ENCODE data around the gene BSDC1.
"Not testable (repeated sequence)": the region's sequence is repeated elsewhere in the genome, so short reads cannot be mapped to it uniquely, and the experiment has no call there.

The BSDC1 gene

GRCh38 chr1:32411261-32411660 is 17.0 kb upstream of the BSDC1 start:
- Histone ChIP-seq H3K4me1 (ENCODE audit: control insufficient read depth, insufficient read depth, low read length) (no peaks in the 10 kb centered on the region), H3K9ac (ENCODE audit: low read depth, low read length) (no peak overlapping the region), H3K4me3 (ENCODE audit: low read depth, low read length) (no peak overlapping the region), H3K36me3 (ENCODE audit: control insufficient read depth, insufficient read depth, low read length) (no peaks in the 10 kb centered on the region), H3K9me3 (ENCODE audit: control insufficient read depth, insufficient read depth, low read length) (peaks cover 21% of the 10 kb centered on the region), H3K27ac (ENCODE audit: low read depth, low read length) (no peak overlapping the region), H3K27me3 (ENCODE audit: control insufficient read depth, insufficient read depth, low read length) (no peaks in the 10 kb centered on the region)

GRCh38 chr1:32406629-32407111 is 12.4 kb upstream of the BSDC1 start:
- Histone ChIP-seq H3K9ac (ENCODE audit: low read depth, low read length) (no peak overlapping the region), H3K27ac (ENCODE audit: low read depth, low read length) (no peak overlapping the region), H3K4me1 (ENCODE audit: control insufficient read depth, insufficient read depth, low read length) (no peaks in the 10 kb centered on the region), H3K27me3 (ENCODE audit: control insufficient read depth, insufficient read depth, low read length) (no peaks in the 10 kb centered on the region), H3K9me3 (ENCODE audit: control insufficient read depth, insufficient read depth, low read length) (no peaks in the 10 kb centered on the region; the same call in 1 of the 2 replicates), H3K4me3 (ENCODE audit: low read depth, low read length) (no peak overlapping the region), H3K36me3 (ENCODE audit: control insufficient read depth, insufficient read depth, low read length) (no peaks in the 10 kb centered on the region)

GRCh38 chr1:32405672-32406467 is 11.6 kb upstream of the BSDC1 start:
- Histone ChIP-seq H3K27ac (ENCODE audit: low read depth, low read length) (no peak overlapping the region), H3K36me3 (ENCODE audit: control insufficient read depth, insufficient read depth, low read length) (no peaks in the 10 kb centered on the region), H3K27me3 (ENCODE audit: control insufficient read depth, insufficient read depth, low read length) (no peaks in the 10 kb centered on the region), H3K4me1 (ENCODE audit: control insufficient read depth, insufficient read depth, low read length) (peaks cover 2% of the 10 kb centered on the region; the same call in 1 of the 2 replicates), H3K9ac (ENCODE audit: low read depth, low read length) (no peak overlapping the region), H3K4me3 (ENCODE audit: low read depth, low read length) (no peak overlapping the region), H3K9me3 (ENCODE audit: control insufficient read depth, insufficient read depth, low read length) (no peaks in the 10 kb centered on the region; the same call in 1 of the 2 replicates)

- Histone ChIP-seq H3K36me3 (ENCODE audit: control insufficient read depth, insufficient read depth, low read length) (no peaks in the 10 kb centered on the region), H3K9me3 (ENCODE audit: control insufficient read depth, insufficient read depth, low read length) (no peaks in the 10 kb centered on the region; the same call in 1 of the 2 replicates), H3K27me3 (ENCODE audit: control insufficient read depth, insufficient read depth, low read length) (no peaks in the 10 kb centered on the region), H3K4me3 (ENCODE audit: low read depth, low read length) (no peak overlapping the region), H3K27ac (ENCODE audit: low read depth, low read length) (no peak overlapping the region), H3K4me1 (ENCODE audit: control insufficient read depth, insufficient read depth, low read length) (peaks cover 2% of the 10 kb centered on the region; the same call in 1 of the 2 replicates), H3K9ac (ENCODE audit: low read depth, low read length) (no peak overlapping the region)
These were observed 10.7 kb upstream of the BSDC1 start for GRCh38 chr1:32404946-32405345.

GRCh38 chr1:32400876-32401631 is 6.8 kb upstream of the BSDC1 start:
- no peak overlapping the region for H3K4me3 ChIP-seq (ENCODE audit: low read depth, low read length)
- no peaks in the 10 kb centered on the region for H3K36me3 ChIP-seq (ENCODE audit: control insufficient read depth, insufficient read depth, low read length)
- no peak overlapping the region for H3K27ac ChIP-seq (ENCODE audit: low read depth, low read length)
- no peaks in the 10 kb centered on the region for H3K27me3 ChIP-seq (ENCODE audit: control insufficient read depth, insufficient read depth, low read length)
- no peaks in the 10 kb centered on the region for H3K9me3 ChIP-seq (ENCODE audit: control insufficient read depth, insufficient read depth, low read length)
- H3K9ac ChIP-seq (ENCODE audit: low read depth, low read length), result no peak overlapping the region
- H3K4me1 ChIP-seq (ENCODE audit: control insufficient read depth, insufficient read depth, low read length), result peaks cover 2% of the 10 kb centered on the region; the same call in 1 of the 2 replicates

- no peak overlapping the region for H3K4me3 ChIP-seq (ENCODE audit: low read depth, low read length)
- H3K27ac ChIP-seq (ENCODE audit: low read depth, low read length), result no peak overlapping the region
- H3K9ac ChIP-seq (ENCODE audit: low read depth, low read length), result no peak overlapping the region
- no peaks in the 10 kb centered on the region for H3K9me3 ChIP-seq (ENCODE audit: control insufficient read depth, insufficient read depth, low read length)
- peaks cover 2% of the 10 kb centered on the region; the same call in 1 of the 2 replicates for H3K4me1 ChIP-seq (ENCODE audit: control insufficient read depth, insufficient read depth, low read length)
- no peaks in the 10 kb centered on the region for H3K36me3 ChIP-seq (ENCODE audit: control insufficient read depth, insufficient read depth, low read length)
- no peaks in the 10 kb centered on the region for H3K27me3 ChIP-seq (ENCODE audit: control insufficient read depth, insufficient read depth, low read length)
These were observed 5.6 kb upstream of the BSDC1 start for GRCh38 chr1:32399843-32400242.

GRCh38 chr1:32398401-32398800 is 4.2 kb upstream of the BSDC1 start:
- H3K4me1 ChIP-seq (ENCODE audit: control insufficient read depth, insufficient read depth, low read length), result peaks cover 5% of the 10 kb centered on the region; the same call in 1 of the 2 replicates
- H3K27ac ChIP-seq (ENCODE audit: low read depth, low read length), result no peak overlapping the region
- H3K27me3 ChIP-seq (ENCODE audit: control insufficient read depth, insufficient read depth, low read length), result no peaks in the 10 kb centered on the region
- no peak overlapping the region for H3K9ac ChIP-seq (ENCODE audit: low read depth, low read length)
- no peaks in the 10 kb centered on the region for H3K36me3 ChIP-seq (ENCODE audit: control insufficient read depth, insufficient read depth, low read length)
- no peak overlapping the region for H3K4me3 ChIP-seq (ENCODE audit: low read depth, low read length)
- H3K9me3 ChIP-seq (ENCODE audit: control insufficient read depth, insufficient read depth, low read length), result no peaks in the 10 kb centered on the region

GRCh38 chr1:32396524-32396923 is 2.3 kb upstream of the BSDC1 start:
- H3K4me3 ChIP-seq (ENCODE audit: low read depth, low read length); H3K27me3 ChIP-seq (ENCODE audit: control insufficient read depth, insufficient read depth, low read length); H3K27ac ChIP-seq (ENCODE audit: low read depth, low read length); H3K4me1 ChIP-seq (ENCODE audit: control insufficient read depth, insufficient read depth, low read length); H3K9ac ChIP-seq (ENCODE audit: low read depth, low read length); H3K9me3 ChIP-seq (ENCODE audit: control insufficient read depth, insufficient read depth, low read length): not testable (repeated sequence)
- H3K36me3 ChIP-seq (ENCODE audit: control insufficient read depth, insufficient read depth, low read length), result peaks cover 13% of the 10 kb centered on the region

GRCh38 chr1:32394890-32395432 is 720 bp upstream of the BSDC1 start:
- peaks cover 29% of the 10 kb centered on the region for H3K36me3 ChIP-seq (ENCODE audit: control insufficient read depth, insufficient read depth, low read length)
- peak overlapping the region; percentile 99 for H3K27ac ChIP-seq (ENCODE audit: low read depth, low read length)
- peak overlapping the region; percentile 94 for H3K9ac ChIP-seq (ENCODE audit: low read depth, low read length)
- H3K27me3 ChIP-seq (ENCODE audit: control insufficient read depth, insufficient read depth, low read length), result no peaks in the 10 kb centered on the region
- peaks cover 7% of the 10 kb centered on the region; the same call in 1 of the 2 replicates for H3K4me1 ChIP-seq (ENCODE audit: control insufficient read depth, insufficient read depth, low read length)
- H3K4me3 ChIP-seq (ENCODE audit: low read depth, low read length), result peak overlapping the region; percentile 76
- H3K9me3 ChIP-seq (ENCODE audit: control insufficient read depth, insufficient read depth, low read length), result no peaks in the 10 kb centered on the region

GRCh38 chr1:32393832-32394140 is 455 bp downstream of the BSDC1 start:
- peak overlapping the region; percentile 93 for H3K9ac ChIP-seq (ENCODE audit: low read depth, low read length)
- peaks cover 7% of the 10 kb centered on the region; the same call in 1 of the 2 replicates for H3K4me1 ChIP-seq (ENCODE audit: control insufficient read depth, insufficient read depth, low read length)
- H3K27me3 ChIP-seq (ENCODE audit: control insufficient read depth, insufficient read depth, low read length), result no peaks in the 10 kb centered on the region
- H3K27ac ChIP-seq (ENCODE audit: low read depth, low read length), result peak overlapping the region; percentile 99
- H3K9me3 ChIP-seq (ENCODE audit: control insufficient read depth, insufficient read depth, low read length), result no peaks in the 10 kb centered on the region
- H3K4me3 ChIP-seq (ENCODE audit: low read depth, low read length), result peak overlapping the region; percentile 76
- H3K36me3 ChIP-seq (ENCODE audit: control insufficient read depth, insufficient read depth, low read length), result peaks cover 38% of the 10 kb centered on the region

- Histone ChIP-seq H3K27ac (ENCODE audit: low read depth, low read length) (no peak overlapping the region), H3K9ac (ENCODE audit: low read depth, low read length) (no peak overlapping the region), H3K4me1 (ENCODE audit: control insufficient read depth, insufficient read depth, low read length) (peaks cover 7% of the 10 kb centered on the region; the same call in 1 of the 2 replicates), H3K4me3 (ENCODE audit: low read depth, low read length) (peak overlapping the region; percentile 76), H3K9me3 (ENCODE audit: control insufficient read depth, insufficient read depth, low read length) (no peaks in the 10 kb centered on the region), H3K36me3 (ENCODE audit: control insufficient read depth, insufficient read depth, low read length) (peaks cover 41% of the 10 kb centered on the region), H3K27me3 (ENCODE audit: control insufficient read depth, insufficient read depth, low read length) (no peaks in the 10 kb centered on the region)
These were observed 1.1 kb downstream of the BSDC1 start for GRCh38 chr1:32393136-32393535.

Data from HUES48 (cell line).